Fibroblast of lung (primary cell): ENCODE results near the gene HCN1. TPM values are rescaled to one million over a fixed set of nuclear protein-coding genes. Genes with fewer than 3 reads are reported as not detected.

Experiments
- DNase-seq, 2 donors: peaks; one replicate each; pipeline versions ENCODE4 v3.0.0 to v3.0.0-alpha.2; 2010; ENCODE audit warnings: low read depth in 2 of 2
- H2AFZ ChIP-seq: 2 replicates; pipeline ENCODE4 v1.5.1; 2012; ENCODE audit warnings: low read length, control low read depth, inconsistent platforms
- H3K27ac ChIP-seq: 2 replicates; pipeline ENCODE4 v1.5.1; 2011; ENCODE audit warnings: low read length, control low read depth; ENCODE audit not compliant: insufficient read depth
- H3K27me3 ChIP-seq: 2 replicates; pipeline ENCODE4 v1.5.1; 2011; ENCODE audit warnings: mild to moderate bottlenecking, low read length; ENCODE audit not compliant: control insufficient read depth, insufficient read depth
- H3K36me3 ChIP-seq: 2 replicates; pipeline ENCODE4 v1.5.1; 2011; ENCODE audit warnings: low read length; ENCODE audit not compliant: control insufficient read depth, insufficient read depth
- H3K4me1 ChIP-seq: 2 replicates; pipeline ENCODE4 v1.5.1; 2011; ENCODE audit warnings: low read length; ENCODE audit not compliant: control insufficient read depth, insufficient read depth; ENCODE audit errors: extremely low read depth
- H3K4me2 ChIP-seq: 2 replicates; pipeline ENCODE4 v1.5.1; 2011; ENCODE audit warnings: low read length, control low read depth; ENCODE audit not compliant: insufficient read depth; ENCODE audit errors: extremely low read depth
- H3K4me3 ChIP-seq, 4 experiments: fragments of 200-600 bp in 1 of 4; sonication (generic) in 1 of 4; replicated peaks in 1 of 4; 2 replicates each; pipeline ENCODE4 v1.5.1; 2011 to 2016; ENCODE audit warnings: low read length in 4 of 4, low read depth in 3 of 4, mild to moderate bottlenecking in 3 of 4, control low read depth in 2 of 4, inconsistent platforms in 1 of 4, mixed read lengths in 1 of 4; ENCODE audit not compliant: insufficient read depth in 1 of 4; ENCODE audit errors: control extremely low read depth in 1 of 4
- H3K79me2 ChIP-seq: 2 replicates; pipeline ENCODE4 v1.5.1; 2012; ENCODE audit warnings: mild to moderate bottlenecking, low read length, inconsistent platforms; ENCODE audit not compliant: control insufficient read depth, insufficient read depth
- H3K9ac ChIP-seq: 2 replicates; pipeline ENCODE4 v1.5.1; 2011; ENCODE audit warnings: mild to moderate bottlenecking, low read length, control low read depth; ENCODE audit not compliant: insufficient read depth
- H3K9me3 ChIP-seq: 2 replicates; pipeline ENCODE4 v1.5.1; 2012; ENCODE audit warnings: low read depth, low read length; ENCODE audit not compliant: control insufficient read depth, insufficient read depth
- H4K20me1 ChIP-seq: 2 replicates; pipeline ENCODE4 v1.5.1; 2011; ENCODE audit warnings: low read length; ENCODE audit not compliant: control insufficient read depth, insufficient read depth; ENCODE audit errors: extremely low read depth
- EZH2 ChIP-seq: IDR thresholded peaks from 2 replicates; pipeline ENCODE4 v1.5.1; 2012; ENCODE audit warnings: low read length, control low read depth, mild to moderate bottlenecking; ENCODE audit errors: missing control alignments
- polyA plus RNA-seq, 2 donors: library from polyadenylated mRNA; depleted of rRNA in 1 of 2; stranded (reverse) in 1 of 2; unstranded in 1 of 2; fragments of >200 nt; gene quantifications; 2 replicates each; pipeline ENCODE4 v1.2.1, GENCODE V29; 2011 to 2012; ENCODE audit warnings: missing spikeins in 1 of 2
- total RNA-seq: library from RNA; depleted of rRNA; stranded (reverse); fragments of >200 nt; gene quantifications from 2 replicates; pipeline ENCODE4 v1.2.1, GENCODE V29; 2014
- TF ChIP-seq, protein P1 (sequence below), 2 donors: IDR thresholded peaks in 1 of 2; conservative IDR thresholded peaks in 1 of 2; 1 replicate in 1 of 2; 2 replicates in 1 of 2; pipeline ENCODE4 v1.5.1; 2011 to 2012; ENCODE audit warnings: low read length in 2 of 2, control low read depth in 1 of 2, inconsistent platforms in 1 of 2, low read depth in 1 of 2, mild to moderate bottlenecking in 1 of 2

The HCN1 gene
- total and polyA plus RNA-seq, 2 donors (not counting 1 experiment from before 2014, with no cell fraction given): not detected

DNA sequence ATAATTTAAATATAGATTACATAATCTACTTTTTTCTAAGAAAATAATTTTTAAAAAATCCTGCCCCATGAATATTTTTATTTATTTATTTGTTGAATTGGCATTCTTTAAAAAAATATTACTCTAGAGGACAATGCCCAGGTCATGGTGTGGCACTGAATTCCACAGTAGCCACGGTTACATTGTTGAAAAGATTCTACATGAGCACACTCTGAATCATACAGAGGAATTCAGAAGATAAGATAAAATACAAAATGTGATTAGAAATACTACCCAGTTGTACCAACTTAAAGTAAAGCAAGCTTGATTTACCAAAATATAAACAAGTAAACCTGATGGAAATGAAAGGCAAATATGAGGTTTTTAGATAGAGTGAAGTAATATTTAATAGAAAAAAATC lies 183.7 kb downstream of the HCN1 start:
- no peak overlapping the region for H3K27ac ChIP-seq
- no peaks in the 10 kb centered on the region for H3K36me3 ChIP-seq
- TF ChIP-seq, protein P1, sequence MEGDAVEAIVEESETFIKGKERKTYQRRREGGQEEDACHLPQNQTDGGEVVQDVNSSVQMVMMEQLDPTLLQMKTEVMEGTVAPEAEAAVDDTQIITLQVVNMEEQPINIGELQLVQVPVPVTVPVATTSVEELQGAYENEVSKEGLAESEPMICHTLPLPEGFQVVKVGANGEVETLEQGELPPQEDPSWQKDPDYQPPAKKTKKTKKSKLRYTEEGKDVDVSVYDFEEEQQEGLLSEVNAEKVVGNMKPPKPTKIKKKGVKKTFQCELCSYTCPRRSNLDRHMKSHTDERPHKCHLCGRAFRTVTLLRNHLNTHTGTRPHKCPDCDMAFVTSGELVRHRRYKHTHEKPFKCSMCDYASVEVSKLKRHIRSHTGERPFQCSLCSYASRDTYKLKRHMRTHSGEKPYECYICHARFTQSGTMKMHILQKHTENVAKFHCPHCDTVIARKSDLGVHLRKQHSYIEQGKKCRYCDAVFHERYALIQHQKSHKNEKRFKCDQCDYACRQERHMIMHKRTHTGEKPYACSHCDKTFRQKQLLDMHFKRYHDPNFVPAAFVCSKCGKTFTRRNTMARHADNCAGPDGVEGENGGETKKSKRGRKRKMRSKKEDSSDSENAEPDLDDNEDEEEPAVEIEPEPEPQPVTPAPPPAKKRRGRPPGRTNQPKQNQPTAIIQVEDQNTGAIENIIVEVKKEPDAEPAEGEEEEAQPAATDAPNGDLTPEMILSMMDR (conservative IDR thresholded peaks at IDR 0.05 in 1 of 2, IDR thresholded peaks at IDR 0.05 in 1 of 2; ENCODE audit: low read depth in 1 of 2, low read length in 2 of 2): no peak
- TF ChIP-seq EZH2: no peak

DNA sequence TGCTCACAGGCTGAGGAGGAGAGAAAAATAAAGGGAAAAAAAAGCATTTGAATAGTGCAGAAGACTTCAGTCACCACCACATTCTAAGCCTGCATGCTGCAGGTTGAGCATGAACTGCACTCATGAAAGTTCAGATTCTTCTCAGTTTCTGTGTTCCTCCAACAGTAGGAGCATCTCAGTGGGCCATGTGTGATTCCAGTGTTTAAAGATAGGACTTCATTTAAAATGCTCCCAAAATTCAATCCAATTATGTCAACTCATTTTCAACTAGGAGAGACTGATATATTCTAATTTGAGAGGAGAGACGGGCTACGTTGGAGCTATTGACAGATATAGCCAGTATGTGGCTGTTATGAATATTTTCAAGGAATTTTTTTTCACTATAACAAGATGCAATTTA lies 186.8 kb downstream of the HCN1 start:
- Histone ChIP-seq H3K27ac (no peak overlapping the region), H3K4me3 (no peak overlapping the region), H2AFZ (no peak overlapping the region), H3K9me3 (no peaks in the 10 kb centered on the region), H3K27me3 (no peaks in the 10 kb centered on the region), H3K4me2 (no peak overlapping the region), H3K9ac (no peak overlapping the region), H3K4me1 (no peaks in the 10 kb centered on the region), H3K36me3 (no peaks in the 10 kb centered on the region), H3K79me2 (no peaks in the 10 kb centered on the region), H4K20me1 (no peaks in the 10 kb centered on the region)
- TF ChIP-seq EZH2: no peak
- TF ChIP-seq, protein P1 (conservative IDR thresholded peaks at IDR 0.05 in 1 of 2, IDR thresholded peaks at IDR 0.05 in 1 of 2; ENCODE audit: low read depth in 1 of 2, low read length in 2 of 2): no peak
- no peak for DNase-seq

More for the DNA sequence above, 183.7 kb downstream of the HCN1 start:
- no peak for DNase-seq
- H3K4me3 ChIP-seq: no peak overlapping the region
- no peaks in the 10 kb centered on the region for H3K4me1 ChIP-seq
- H2AFZ ChIP-seq: no peak overlapping the region
- H3K27me3 ChIP-seq: no peaks in the 10 kb centered on the region
- H3K4me2 ChIP-seq: no peak overlapping the region
- no peaks in the 10 kb centered on the region for H3K79me2 ChIP-seq
- no peaks in the 10 kb centered on the region for H4K20me1 ChIP-seq
- no peaks in the 10 kb centered on the region for H3K9me3 ChIP-seq
- no peak overlapping the region for H3K9ac ChIP-seq

DNA sequence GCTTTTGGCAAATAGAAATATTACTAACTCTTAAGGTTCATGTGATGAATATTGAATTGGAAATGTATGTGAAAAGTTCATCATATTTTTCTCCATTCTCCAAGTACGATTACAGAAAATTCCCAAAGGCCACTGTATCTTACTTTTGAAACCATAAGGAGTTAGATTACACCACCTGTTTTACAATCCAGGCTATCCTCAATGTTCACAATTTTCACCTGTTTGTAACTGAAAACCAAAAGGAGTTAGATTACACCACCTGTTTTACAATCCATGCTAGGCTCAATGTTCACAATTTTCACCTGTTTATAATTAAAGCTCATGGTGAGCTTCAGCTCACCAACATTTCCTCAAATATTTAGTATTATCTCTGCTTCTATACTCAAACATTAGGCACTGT lies 188.0 kb downstream of the HCN1 start:
- Histone ChIP-seq H3K4me2 (no peak overlapping the region), H2AFZ (no peak overlapping the region), H3K27me3 (no peaks in the 10 kb centered on the region), H3K9ac (no peak overlapping the region), H3K79me2 (no peaks in the 10 kb centered on the region), H3K27ac (no peak overlapping the region), H3K4me1 (no peaks in the 10 kb centered on the region), H3K36me3 (no peaks in the 10 kb centered on the region), H4K20me1 (no peaks in the 10 kb centered on the region), H3K4me3 (no peak overlapping the region), H3K9me3 (no peaks in the 10 kb centered on the region)
- no peak for DNase-seq
- no peak for TF ChIP-seq EZH2
- TF ChIP-seq, protein P1 (conservative IDR thresholded peaks at IDR 0.05 in 1 of 2, IDR thresholded peaks at IDR 0.05 in 1 of 2; ENCODE audit: low read depth in 1 of 2, low read length in 2 of 2): no peak
